K562 (cell line): ENCODE measurements around the gene CISD2. TPM values are rescaled to one million over a fixed set of nuclear protein-coding genes. Genes with fewer than 3 reads are reported as not detected.
A peak's percentile ranks its signal among the peaks of the same experiment; 100 is the strongest.
"Not testable (repeated sequence)": the region's sequence is repeated elsewhere in the genome, so short reads cannot be mapped to it uniquely, and the experiment has no call there.

ENCODE experiments used
- ATAC-seq: fragments of 200-7000 bp; cut with Tn5 transposase; 3 replicates; pipeline ENCODE4 v1.9.1; 2020; ENCODE audit warnings: moderate library complexity
- BruUV-seq: library from RNA; stranded (reverse); fragments of 400-500 nt; replicated peaks from 2 replicates; lab custom pipeline; 2021; lab: Mats Ljungman, UMichigan
- CTCF ChIA-PET: fragments of 300-600 bp; formaldehyde crosslinking; extraction: SDS; loops from one replicate; lab custom pipeline; 2021; ENCODE audit warnings: low intra/inter-chr PET ratio; lab: Yijun Ruan, JAX
- POLR2A ChIA-PET: fragments of 300-600, 350-650 bp; sonication (Branson Sonifier 250); formaldehyde crosslinking; extraction: SDS; loops from one replicate; lab custom pipeline; 2021; ENCODE audit warnings: antibody characterized with exemption, inconsistent platforms; lab: Yijun Ruan, JAX
- DNase-seq, 4 experiments: peaks; one replicate each; pipeline versions ENCODE4 v3.0.0 to v3.0.0-alpha.2; 2011 to 2018; ENCODE audit warnings: low spot score in 3 of 4, mixed read lengths in 3 of 4; ENCODE audit errors: extremely low read depth in 1 of 4
- FAIRE-seq: peaks from 2 replicates; lab custom pipeline; 2011; peaks lifted over from hg19 to GRCh38; lab: Jason Lieb, UNC
- H2AFZ ChIP-seq: 2 replicates; pipeline ENCODE4 v1.6.0; 2011; ENCODE audit warnings: low read depth, low read length, control low read depth, inconsistent platforms
- H3K27ac ChIP-seq: fragments of 200-600 bp; 3 replicates; pipeline ENCODE4 v1.8.0; 2011; ENCODE audit warnings: low read depth, mild to moderate bottlenecking, control low read depth, inconsistent platforms, low read length, moderate library complexity, mixed read lengths; ENCODE audit errors: extremely low read depth
- H3K27me3 ChIP-seq, 2 experiments: fragments of 300-600 bp in 1 of 2; 2 replicates in 1 of 2; 3 replicates in 1 of 2; pipeline versions ENCODE4 v1.6.0 to v1.8.0; 2011; ENCODE audit warnings: inconsistent platforms in 2 of 2, low read length in 2 of 2, mild to moderate bottlenecking in 1 of 2, mixed read lengths in 1 of 2, moderate library complexity in 1 of 2; ENCODE audit not compliant: control insufficient read depth in 2 of 2, insufficient read depth in 2 of 2
- H3K36me3 ChIP-seq: fragments of 300-600 bp; 3 replicates; pipeline ENCODE4 v1.8.0; 2011; ENCODE audit warnings: mild to moderate bottlenecking, low read length, inconsistent platforms; ENCODE audit not compliant: control insufficient read depth, insufficient read depth
- H3K4me1 ChIP-seq, 2 experiments: fragments of 200-600 bp in 1 of 2; replicated peaks in 1 of 2; 2 replicates in 1 of 2; 3 replicates in 1 of 2; pipeline versions ENCODE4 v1.5.1 to v1.8.0; 2011; ENCODE audit warnings: inconsistent platforms in 2 of 2, low read length in 2 of 2, mild to moderate bottlenecking in 1 of 2, mixed read lengths in 1 of 2, moderate library complexity in 1 of 2; ENCODE audit not compliant: control insufficient read depth in 2 of 2, insufficient read depth in 2 of 2
- H3K4me2 ChIP-seq: 2 replicates; pipeline ENCODE4 v1.6.1; 2011; ENCODE audit warnings: low read length, control low read depth, inconsistent platforms, mixed read lengths; ENCODE audit not compliant: insufficient read depth
- H3K4me3 ChIP-seq: fragments of 200-600 bp; sonication (generic), shearing (Covaris generic); 2 replicates; pipeline ENCODE4 v1.5.1; 2016; ENCODE audit warnings: control low read depth, inconsistent platforms
- H3K79me2 ChIP-seq: fragments of 200-600 bp; 3 replicates; pipeline ENCODE4 v1.8.0; 2011; ENCODE audit warnings: low read length, inconsistent platforms; ENCODE audit not compliant: control insufficient read depth, insufficient read depth
- H3K9ac ChIP-seq, 2 experiments: 2 replicates each; pipeline versions ENCODE4 v1.6.0 to v1.6.1; 2011; ENCODE audit warnings: low read depth in 2 of 2, low read length in 2 of 2, control low read depth in 1 of 2, inconsistent platforms in 1 of 2, mild to moderate bottlenecking in 1 of 2, mixed read lengths in 1 of 2; ENCODE audit not compliant: insufficient read depth in 1 of 2
- H3K9me1 ChIP-seq: one replicate; pipeline ENCODE4 v1.6.0; 2011; ENCODE audit warnings: inconsistent platforms, mild to moderate bottlenecking, low read length, moderate library complexity; ENCODE audit not compliant: control insufficient read depth, insufficient read depth
- H3K9me3 ChIP-seq: replicated peaks from 2 replicates; pipeline ENCODE4 v1.5.1; 2011; ENCODE audit warnings: low read depth, low read length, inconsistent platforms; ENCODE audit not compliant: control insufficient read depth, insufficient read depth
- H4K20me1 ChIP-seq: replicated peaks from 2 replicates; pipeline ENCODE4 v1.6.1; 2011; ENCODE audit warnings: low read length, inconsistent platforms, mixed read lengths; ENCODE audit not compliant: control insufficient read depth, insufficient read depth
- WGBS: fragments of 100-300 bp; shearing (Covaris generic); methylation state at CpG from one replicate; pipeline ENCODE4 v1.1.6; 2016; ENCODE audit warnings: low coverage, mixed read lengths; ENCODE audit not compliant: insufficient coverage; ENCODE audit errors: missing lambda C conversion rate; 5-methylcytosine and 5-hydroxymethylcytosine counted together
- in situ Hi-C: fragments of 300-500 bp; cut with MboI; formaldehyde crosslinking; loops from 4 replicates; pipeline ENCODE4 v1.15.0; 2018; ENCODE audit warnings: inconsistent platforms, mixed read lengths
- intact Hi-C: fragments of 100-400 bp; cut with micrococcal nuclease; formaldehyde crosslinking; loops from 2 replicates; pipeline ENCODE4 v1.14.2; 2022
- polyA plus RNA-seq, 8 experiments: library from polyadenylated mRNA; depleted of rRNA in 4 of 8; stranded (reverse) in 5 of 8; unstranded in 3 of 8; fragments of >200 nt; fragmentation: Nextera tagmentation in 2 of 8; fragmentation: Illumina TruSeq in 1 of 8; extraction: Ambion mirVana in 2 of 8; extraction: Trizol in 1 of 8; gene quantifications; 2 replicates each; pipeline versions ENCODE4 v1.2.1 to v1.2.3, GENCODE V29; 2011 to 2014; ENCODE audit warnings: inconsistent platforms in 1 of 8, missing spikeins in 1 of 8
- total RNA-seq, 7 experiments: library from RNA; depleted of rRNA in 6 of 7; stranded (reverse); fragments of >200 nt in 6 of 7; fragmentation: Illumina TruSeq in 2 of 7; extraction: Trizol in 2 of 7; gene quantifications; 2 replicates each; pipeline versions ENCODE4 v1.2.1 to v1.2.3, GENCODE V29; 2011 to 2021; ENCODE audit warnings: low replicate concordance in 1 of 7

The CISD2 gene
- total and polyA plus RNA-seq, 9 of the 15 experiments (the other 6 are each of a cell fraction or from before 2014, with no cell fraction given) = 37.8 to 91.4 (median 59.8) TPM

- H2AFZ ChIP-seq, H3K4me2 ChIP-seq, H3K27ac ChIP-seq, H3K79me2 ChIP-seq, H3K27me3 ChIP-seq, H4K20me1 ChIP-seq, H3K9me1 ChIP-seq, intact Hi-C loops, H3K9me3 ChIP-seq, H3K4me3 ChIP-seq, H3K4me1 ChIP-seq, ATAC-seq, DNase-seq, CTCF ChIA-PET, POLR2A ChIA-PET, in situ Hi-C loops, H3K9ac ChIP-seq, BruUV-seq, FAIRE-seq: not testable (repeated sequence)
- H3K36me3 ChIP-seq = peaks cover 12% of the 10 kb centered on the region
- 67% methylated on average over 3 of the region's 3 CpGs for WGBS
Measured at GRCh38 chr4:102889866-102890265, 21.1 kb downstream of the CISD2 start.

GRCh38 chr4:102896547-102896946 lies 27.8 kb downstream of the CISD2 start:
- H3K4me1 ChIP-seq, H4K20me1 ChIP-seq, H3K4me3 ChIP-seq, H3K9me1 ChIP-seq, in situ Hi-C loops, H3K9ac ChIP-seq, H3K36me3 ChIP-seq, H3K4me2 ChIP-seq, DNase-seq, intact Hi-C loops, H3K79me2 ChIP-seq, ATAC-seq, H3K9me3 ChIP-seq, H2AFZ ChIP-seq, FAIRE-seq, H3K27ac ChIP-seq, H3K27me3 ChIP-seq, BruUV-seq, CTCF ChIA-PET: not testable (repeated sequence)
- POLR2A ChIA-PET = interaction anchor here (0.7 kb wide), 1 partner anchor 24 kb away, joined by 3 read pairs; no protein-coding TSS in a partner anchor
- 29% methylated on average over 5 of the region's 5 CpGs for WGBS

- not testable (repeated sequence) for BruUV-seq, FAIRE-seq
- 23% methylated on average over 2 of the region's 3 CpGs for WGBS
Measured at GRCh38 chr4:102897610-102898009, 28.8 kb downstream of the CISD2 start.

More at GRCh38 chr4:102897610-102898009, 28.8 kb downstream of the CISD2 start:
- CTCF ChIA-PET, H3K79me2 ChIP-seq, H3K9me1 ChIP-seq, H3K4me3 ChIP-seq, intact Hi-C loops, POLR2A ChIA-PET, H4K20me1 ChIP-seq, H3K27ac ChIP-seq, H3K9ac ChIP-seq, in situ Hi-C loops, H3K36me3 ChIP-seq, H3K9me3 ChIP-seq, H3K27me3 ChIP-seq, DNase-seq, ATAC-seq, H3K4me1 ChIP-seq: not testable (repeated sequence)
- Histone ChIP-seq H2AFZ (peak overlapping the region; percentile 85), H3K4me2 (peak overlapping the region; percentile 18; the same call in 1 of the 2 replicates)
